ENCODE data around the gene PPIL4. TPM values are rescaled to one million over a fixed set of nuclear protein-coding genes. Genes with fewer than 3 reads are reported as not detected.

Gene PPIL4
- total and polyA plus RNA-seq, 2 of the 13 experiments (the other 11 are each of a cell fraction or from before 2014, with no cell fraction given) = 5.5 to 46.0 TPM

GRCh38 chr6:149510793-149511512, 34.9 kb downstream of the PPIL4 start (continued):
- TF ChIP-seq, protein P1, sequence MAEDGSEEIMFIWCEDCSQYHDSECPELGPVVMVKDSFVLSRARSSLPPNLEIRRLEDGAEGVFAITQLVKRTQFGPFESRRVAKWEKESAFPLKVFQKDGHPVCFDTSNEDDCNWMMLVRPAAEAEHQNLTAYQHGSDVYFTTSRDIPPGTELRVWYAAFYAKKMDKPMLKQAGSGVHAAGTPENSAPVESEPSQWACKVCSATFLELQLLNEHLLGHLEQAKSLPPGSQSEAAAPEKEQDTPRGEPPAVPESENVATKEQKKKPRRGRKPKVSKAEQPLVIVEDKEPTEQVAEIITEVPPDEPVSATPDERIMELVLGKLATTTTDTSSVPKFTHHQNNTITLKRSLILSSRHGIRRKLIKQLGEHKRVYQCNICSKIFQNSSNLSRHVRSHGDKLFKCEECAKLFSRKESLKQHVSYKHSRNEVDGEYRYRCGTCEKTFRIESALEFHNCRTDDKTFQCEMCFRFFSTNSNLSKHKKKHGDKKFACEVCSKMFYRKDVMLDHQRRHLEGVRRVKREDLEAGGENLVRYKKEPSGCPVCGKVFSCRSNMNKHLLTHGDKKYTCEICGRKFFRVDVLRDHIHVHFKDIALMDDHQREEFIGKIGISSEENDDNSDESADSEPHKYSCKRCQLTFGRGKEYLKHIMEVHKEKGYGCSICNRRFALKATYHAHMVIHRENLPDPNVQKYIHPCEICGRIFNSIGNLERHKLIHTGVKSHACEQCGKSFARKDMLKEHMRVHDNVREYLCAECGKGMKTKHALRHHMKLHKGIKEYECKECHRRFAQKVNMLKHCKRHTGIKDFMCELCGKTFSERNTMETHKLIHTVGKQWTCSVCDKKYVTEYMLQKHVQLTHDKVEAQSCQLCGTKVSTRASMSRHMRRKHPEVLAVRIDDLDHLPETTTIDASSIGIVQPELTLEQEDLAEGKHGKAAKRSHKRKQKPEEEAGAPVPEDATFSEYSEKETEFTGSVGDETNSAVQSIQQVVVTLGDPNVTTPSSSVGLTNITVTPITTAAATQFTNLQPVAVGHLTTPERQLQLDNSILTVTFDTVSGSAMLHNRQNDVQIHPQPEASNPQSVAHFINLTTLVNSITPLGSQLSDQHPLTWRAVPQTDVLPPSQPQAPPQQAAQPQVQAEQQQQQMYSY (CRISPR knock-in tag; IDR thresholded peaks at IDR 0.05) = no peak
- TF ChIP-seq MBD4 (IDR thresholded peaks at IDR 0.05; ENCODE audit: borderline replicate concordance, low read length) = no peak
- no peak for TF ChIP-seq ZNF557 (CRISPR knock-in tag; IDR thresholded peaks at IDR 0.05)
- no peak for TF ChIP-seq ZNF121 (CRISPR knock-in tag; IDR thresholded peaks at IDR 0.05)
- no peak for TF ChIP-seq YEATS2 (CRISPR knock-in tag; IDR thresholded peaks at IDR 0.05; ENCODE audit: borderline replicate concordance)
- TF ChIP-seq CCDC6 (CRISPR knock-in tag; IDR thresholded peaks at IDR 0.05) = no peak
- TF ChIP-seq ZNF460 (CRISPR knock-in tag; IDR thresholded peaks at IDR 0.05; ENCODE audit: borderline replicate concordance) = no peak
- no peak for TF ChIP-seq THYN1 (CRISPR knock-in tag; IDR thresholded peaks at IDR 0.05; ENCODE audit: borderline replicate concordance, low read depth)
- no peak for TF ChIP-seq ZNF772 (CRISPR knock-in tag; IDR thresholded peaks at IDR 0.05)
- no peak for TF ChIP-seq ZNF598 (CRISPR knock-in tag; IDR thresholded peaks at IDR 0.05; ENCODE audit: borderline replicate concordance)
- peak; percentile 20; the same call in 1 of the 2 replicates for TF ChIP-seq FOXJ3 (CRISPR knock-in tag; IDR thresholded peaks at IDR 0.05; ENCODE audit: borderline replicate concordance)
- TF ChIP-seq ZNF749 (CRISPR knock-in tag; IDR thresholded peaks at IDR 0.05; ENCODE audit: borderline replicate concordance) = no peak
- no peak for TF ChIP-seq U2AF1 (optimal IDR thresholded peaks at IDR 0.05; ENCODE audit: low read depth, low read length)
- TF ChIP-seq, protein P2, sequence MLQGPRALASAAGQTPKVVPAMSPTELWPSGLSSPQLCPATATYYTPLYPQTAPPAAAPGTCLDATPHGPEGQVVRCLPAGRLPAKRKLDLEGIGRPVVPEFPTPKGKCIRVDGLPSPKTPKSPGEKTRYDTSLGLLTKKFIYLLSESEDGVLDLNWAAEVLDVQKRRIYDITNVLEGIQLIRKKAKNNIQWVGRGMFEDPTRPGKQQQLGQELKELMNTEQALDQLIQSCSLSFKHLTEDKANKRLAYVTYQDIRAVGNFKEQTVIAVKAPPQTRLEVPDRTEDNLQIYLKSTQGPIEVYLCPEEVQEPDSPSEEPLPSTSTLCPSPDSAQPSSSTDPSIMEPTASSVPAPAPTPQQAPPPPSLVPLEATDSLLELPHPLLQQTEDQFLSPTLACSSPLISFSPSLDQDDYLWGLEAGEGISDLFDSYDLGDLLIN (CRISPR knock-in tag; IDR thresholded peaks at IDR 0.05; ENCODE audit: borderline replicate concordance) = no peak
- no peak for TF ChIP-seq ZNF468 (CRISPR knock-in tag; IDR thresholded peaks at IDR 0.05)
- TF ChIP-seq PBX3 (CRISPR knock-in tag; IDR thresholded peaks at IDR 0.05; ENCODE audit: borderline replicate concordance) = no peak
- TF ChIP-seq ZNF713 (CRISPR knock-in tag; IDR thresholded peaks at IDR 0.05) = no peak
- TF ChIP-seq ZNF7 (CRISPR knock-in tag; IDR thresholded peaks at IDR 0.05) = no peak
- TF ChIP-seq DPF2 (CRISPR knock-in tag; IDR thresholded peaks at IDR 0.05; ENCODE audit: borderline replicate concordance, low read depth) = no peak
- no peak for TF ChIP-seq SOX13 (IDR thresholded peaks at IDR 0.05)
- TF ChIP-seq SOX13 (CRISPR knock-in tag; conservative IDR thresholded peaks at IDR 0.05 in 1 of 2, IDR thresholded peaks at IDR 0.05 in 1 of 2) = peak in 1 of 2 experiments; percentile 58; a peak in 1 of 4 replicates
- TF ChIP-seq ELF4 (CRISPR knock-in tag; IDR thresholded peaks at IDR 0.05; ENCODE audit: borderline replicate concordance) = no peak
- TF ChIP-seq PHF21A (CRISPR knock-in tag; IDR thresholded peaks at IDR 0.05) = no peak
